ENCODE measurements around the gene ANXA2R. TPM values are rescaled to one million over a fixed set of nuclear protein-coding genes. Genes with fewer than 3 reads are reported as not detected.

ANXA2R gene
- total and polyA plus RNA-seq, 9 of the 15 experiments (the other 6 are each of a cell fraction or from before 2014, with no cell fraction given) = 2.1 to 4.8 (median 3.4) TPM

DNA sequence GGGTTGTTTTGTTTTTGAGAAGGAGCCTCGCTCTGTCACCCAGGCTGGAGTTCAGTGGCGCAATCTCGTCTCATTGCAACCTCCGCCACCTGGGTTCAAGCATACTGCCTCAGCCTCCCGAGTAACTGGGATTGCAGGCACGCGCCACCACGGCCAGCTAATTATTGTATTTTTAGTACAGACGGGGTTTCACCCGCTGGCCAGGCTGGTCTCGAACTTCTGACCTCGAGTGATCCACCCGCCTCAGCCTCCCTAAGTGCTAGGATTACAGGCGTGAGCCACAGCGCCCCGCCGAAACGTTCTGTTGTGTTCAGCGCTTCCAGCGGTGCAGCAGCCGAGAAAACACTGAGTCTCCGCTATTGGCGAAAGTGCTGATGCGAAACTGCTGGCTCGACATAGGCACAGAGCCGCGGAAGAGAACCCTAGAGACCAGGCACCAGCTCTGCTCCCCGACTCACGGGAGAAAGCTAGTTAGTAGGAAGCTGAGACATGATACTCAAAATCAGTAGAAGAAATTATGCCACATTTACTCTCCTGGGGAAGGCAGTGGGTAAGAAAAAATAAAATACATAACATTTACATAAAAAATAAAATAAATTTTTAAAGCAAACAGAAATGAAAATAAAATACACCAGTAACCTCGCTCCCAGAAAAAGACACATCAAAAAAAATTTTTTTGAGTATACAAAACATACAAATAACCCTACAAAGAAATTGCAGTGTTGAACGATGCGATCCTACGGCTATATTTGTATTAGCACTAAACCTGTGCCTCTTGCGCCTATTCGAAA, 31.6 kb downstream of the ANXA2R start (continued):
- TF ChIP-seq ZNF766 (CRISPR knock-in tag; conservative IDR thresholded peaks at IDR 0.05) (peak; percentile 2; the same call in 1 of the 2 replicates), KLF1 (tag; IDR thresholded peaks at IDR 0.05) (peak; percentile 62; the same call in 1 of the 2 replicates), NBN (IDR thresholded peaks at IDR 0.05; ENCODE audit: low read depth) (peak; percentile 84; the same call in 1 of the 2 replicates), ZBTB49 (CRISPR knock-in tag; IDR thresholded peaks at IDR 0.05; ENCODE audit: borderline replicate concordance) (no peak), ZNF23 (CRISPR knock-in tag; IDR thresholded peaks at IDR 0.05) (no peak), CHD4 (IDR thresholded peaks at IDR 0.05; ENCODE audit: insufficient read depth, insufficient replicate concordance, low read depth, low read length, poor library complexity, severe bottlenecking) (peak; percentile 92), SMARCC2 (IDR thresholded peaks at IDR 0.05; ENCODE audit: low read depth) (0 out of 2 replicates have a peak, but pooled peaks have one; percentile 14), BDP1 (IDR thresholded peaks at IDR 0.05; ENCODE audit: insufficient read depth, insufficient read length) (no peak), ZC3H4 (CRISPR knock-in tag; IDR thresholded peaks at IDR 0.05; ENCODE audit: borderline replicate concordance) (peak; percentile 40; the same call in 1 of the 2 replicates), L3MBTL2 (IDR thresholded peaks at IDR 0.05) (peak; percentile 46; the same call in 1 of the 2 replicates), SRSF1 (IDR thresholded peaks at IDR 0.05; ENCODE audit: low read depth, low read length) (no peak), STAT5A (IDR thresholded peaks at IDR 0.05; ENCODE audit: borderline replicate concordance, low read length) (no peak; the same call in 1 of the 2 replicates), GTF2B (IDR thresholded peaks at IDR 0.05; ENCODE audit: extremely low read depth, insufficient read length) (no peak), SP1 (CRISPR knock-in tag; IDR thresholded peaks at IDR 0.05) (peak; percentile 73), ID3 (CRISPR knock-in tag; IDR thresholded peaks at IDR 0.05) (no peak), ID3 (tag; IDR thresholded peaks at IDR 0.05) (peak; percentile 90; the same call in 1 of the 2 replicates), ZC3H8 (IDR thresholded peaks at IDR 0.05) (peak; percentile 72; the same call in 1 of the 2 replicates), ELF2 (CRISPR knock-in tag; IDR thresholded peaks at IDR 0.05) (peak; percentile 56; the same call in 1 of the 2 replicates), TOE1 (IDR thresholded peaks at IDR 0.05; ENCODE audit: borderline replicate concordance) (peak; percentile 76), TOE1 (CRISPR knock-in tag; IDR thresholded peaks at IDR 0.05; ENCODE audit: borderline replicate concordance, low read depth) (no peak), ZNF76 (CRISPR knock-in tag; IDR thresholded peaks at IDR 0.05; ENCODE audit: borderline replicate concordance) (no peak), POLR2H (tag; IDR thresholded peaks at IDR 0.05; ENCODE audit: low read depth) (peak; percentile 83), SRSF7 (optimal IDR thresholded peaks at IDR 0.05; ENCODE audit: low read depth, low read length) (no peak), NFE2 (IDR thresholded peaks at IDR 0.05; ENCODE audit: low read depth) (peak; percentile 69; the same call in 1 of the 2 replicates)
- TF ChIP-seq, protein P1, sequence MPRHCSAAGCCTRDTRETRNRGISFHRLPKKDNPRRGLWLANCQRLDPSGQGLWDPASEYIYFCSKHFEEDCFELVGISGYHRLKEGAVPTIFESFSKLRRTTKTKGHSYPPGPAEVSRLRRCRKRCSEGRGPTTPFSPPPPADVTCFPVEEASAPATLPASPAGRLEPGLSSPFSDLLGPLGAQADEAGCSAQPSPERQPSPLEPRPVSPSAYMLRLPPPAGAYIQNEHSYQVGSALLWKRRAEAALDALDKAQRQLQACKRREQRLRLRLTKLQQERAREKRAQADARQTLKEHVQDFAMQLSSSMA (CRISPR knock-in tag; IDR thresholded peaks at IDR 0.05) = peak; percentile 78; the same call in 1 of the 2 replicates

Measured in K562 (cell line).